ENCODE data around the gene ORM1. TPM values are rescaled to one million over a fixed set of nuclear protein-coding genes. Genes with fewer than 3 reads are reported as not detected.

Gene ORM1
- total RNA-seq, 1 donor from 2014 or later = 5.2 TPM

- Histone ChIP-seq H3K4me3 (no peak overlapping the region), H3K27me3 (no peaks in the 10 kb centered on the region), H3K27ac (peak overlapping the region; percentile 72), H3K4me1 (peaks cover 28% of the 10 kb centered on the region), H3K36me3 (peaks cover 98% of the 10 kb centered on the region), H3K9me3 (no peaks in the 10 kb centered on the region)
- TF ChIP-seq, protein P1, sequence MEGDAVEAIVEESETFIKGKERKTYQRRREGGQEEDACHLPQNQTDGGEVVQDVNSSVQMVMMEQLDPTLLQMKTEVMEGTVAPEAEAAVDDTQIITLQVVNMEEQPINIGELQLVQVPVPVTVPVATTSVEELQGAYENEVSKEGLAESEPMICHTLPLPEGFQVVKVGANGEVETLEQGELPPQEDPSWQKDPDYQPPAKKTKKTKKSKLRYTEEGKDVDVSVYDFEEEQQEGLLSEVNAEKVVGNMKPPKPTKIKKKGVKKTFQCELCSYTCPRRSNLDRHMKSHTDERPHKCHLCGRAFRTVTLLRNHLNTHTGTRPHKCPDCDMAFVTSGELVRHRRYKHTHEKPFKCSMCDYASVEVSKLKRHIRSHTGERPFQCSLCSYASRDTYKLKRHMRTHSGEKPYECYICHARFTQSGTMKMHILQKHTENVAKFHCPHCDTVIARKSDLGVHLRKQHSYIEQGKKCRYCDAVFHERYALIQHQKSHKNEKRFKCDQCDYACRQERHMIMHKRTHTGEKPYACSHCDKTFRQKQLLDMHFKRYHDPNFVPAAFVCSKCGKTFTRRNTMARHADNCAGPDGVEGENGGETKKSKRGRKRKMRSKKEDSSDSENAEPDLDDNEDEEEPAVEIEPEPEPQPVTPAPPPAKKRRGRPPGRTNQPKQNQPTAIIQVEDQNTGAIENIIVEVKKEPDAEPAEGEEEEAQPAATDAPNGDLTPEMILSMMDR (IDR thresholded peaks at IDR 0.05) = no peak
- ATAC-seq = no peak
- no peak for DNase-seq
- intact Hi-C loops (cut with DNase I) = no loop called here
These were observed 25.5 kb downstream of the ORM1 start for GRCh38 chr9:114348261-114348905.

GRCh38 chr9:114348906-114349482, 26.1 kb downstream of the ORM1 start:
- Histone ChIP-seq H3K27ac (peak overlapping the region; percentile 72), H3K4me3 (no peak overlapping the region), H3K4me1 (peaks cover 28% of the 10 kb centered on the region), H3K9me3 (no peaks in the 10 kb centered on the region), H3K27me3 (no peaks in the 10 kb centered on the region), H3K36me3 (peaks cover 98% of the 10 kb centered on the region)
- peak; percentile 93 for DNase-seq
- intact Hi-C loops (cut with DNase I) = no loop called here
- TF ChIP-seq, protein P1 (IDR thresholded peaks at IDR 0.05) = no peak
- ATAC-seq = peak; percentile 95

GRCh38 chr9:114349713-114350480, 27.0 kb downstream of the ORM1 start:
- ATAC-seq = no peak
- DNase-seq = no peak
- Histone ChIP-seq H3K27me3 (no peaks in the 10 kb centered on the region), H3K4me3 (no peak overlapping the region), H3K36me3 (peaks cover 98% of the 10 kb centered on the region), H3K9me3 (no peaks in the 10 kb centered on the region), H3K4me1 (peaks cover 28% of the 10 kb centered on the region), H3K27ac (peak overlapping the region; percentile 72)
- intact Hi-C loops (cut with DNase I) = no loop called here
- TF ChIP-seq, protein P1 (IDR thresholded peaks at IDR 0.05) = no peak

- ATAC-seq (no peak), DNase-seq (no peak)
- peaks cover 28% of the 10 kb centered on the region for H3K4me1 ChIP-seq
- H3K27me3 ChIP-seq = no peaks in the 10 kb centered on the region
- TF ChIP-seq, protein P1 (IDR thresholded peaks at IDR 0.05) = no peak
- H3K4me3 ChIP-seq = no peak overlapping the region
- intact Hi-C loops (cut with DNase I) = no loop called here
- H3K9me3 ChIP-seq = no peaks in the 10 kb centered on the region
- H3K27ac ChIP-seq = no peak overlapping the region
- peaks cover 98% of the 10 kb centered on the region for H3K36me3 ChIP-seq
These were observed 27.9 kb downstream of the ORM1 start for GRCh38 chr9:114350636-114351401.

DNA sequence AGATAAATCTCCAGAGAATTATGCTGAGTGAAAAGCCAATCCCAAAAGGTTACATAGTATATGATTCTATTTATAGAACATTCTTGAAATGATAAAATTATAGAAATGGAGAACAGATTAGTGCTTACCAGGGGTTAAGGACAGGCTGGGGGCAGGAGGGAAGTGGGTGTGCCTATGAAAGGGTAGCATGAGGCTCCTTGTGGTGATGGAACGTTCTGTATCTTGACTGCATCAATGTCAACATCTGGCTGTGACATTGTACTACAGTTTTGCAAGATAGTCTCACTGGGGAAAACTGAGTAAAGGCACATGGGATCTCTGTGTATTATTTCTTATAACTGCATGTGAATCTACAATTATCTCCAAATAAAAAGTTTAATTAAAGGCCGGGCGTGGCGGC, 29.0 kb downstream of the ORM1 start:
- TF ChIP-seq, protein P1 (IDR thresholded peaks at IDR 0.05) = no peak
- intact Hi-C loops (cut with DNase I) = no loop called here
- DNase-seq (no peak), ATAC-seq (peak; percentile 27)
- no peaks in the 10 kb centered on the region for H3K27me3 ChIP-seq
- H3K9me3 ChIP-seq = no peaks in the 10 kb centered on the region
- H3K4me1 ChIP-seq = peaks cover 28% of the 10 kb centered on the region
- H3K27ac ChIP-seq = no peak overlapping the region
- H3K36me3 ChIP-seq = peaks cover 98% of the 10 kb centered on the region
- H3K4me3 ChIP-seq = no peak overlapping the region

Data from upper lobe of right lung (tissue), 1 donor.